Activated T-cell treated with anti-CD3 and anti-CD28 coated beads for 48 hours (primary cell): Measurements from ENCODE around the gene IMMP1L.

Experiments
- DNase-seq: peaks from one replicate; pipeline ENCODE4 v3.0.0-alpha.2; 2020; ENCODE audit warnings: low read depth

IMMP1L gene

GRCh38 chr11:31474083-31474482 is 35.3 kb downstream of the IMMP1L start:
- no peak for DNase-seq

- no peak for DNase-seq
These were observed 45.0 kb downstream of the IMMP1L start for GRCh38 chr11:31464436-31464835.

- no peak for DNase-seq
These were observed 54.2 kb downstream of the IMMP1L start for GRCh38 chr11:31455177-31455576.

DNA sequence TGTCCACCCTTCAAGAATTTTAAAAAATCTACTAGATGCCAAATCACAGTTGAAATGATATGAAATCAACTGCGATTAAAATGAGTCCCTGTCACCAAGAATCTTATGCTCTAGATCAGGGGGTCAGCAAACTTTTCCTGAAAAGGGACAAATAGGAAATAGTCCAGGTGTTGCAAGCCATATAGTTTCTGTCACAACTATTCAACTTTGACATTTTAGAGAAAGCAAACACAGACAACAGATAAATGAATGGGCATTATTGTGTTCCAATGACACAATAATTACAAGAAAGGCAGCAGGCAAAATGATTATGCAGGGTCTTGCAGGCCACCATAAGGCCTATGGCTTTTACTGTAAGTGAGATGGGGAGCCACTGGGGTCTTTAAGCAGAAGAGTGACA is 58.6 kb downstream of the IMMP1L start:
- no peak for DNase-seq

DNA sequence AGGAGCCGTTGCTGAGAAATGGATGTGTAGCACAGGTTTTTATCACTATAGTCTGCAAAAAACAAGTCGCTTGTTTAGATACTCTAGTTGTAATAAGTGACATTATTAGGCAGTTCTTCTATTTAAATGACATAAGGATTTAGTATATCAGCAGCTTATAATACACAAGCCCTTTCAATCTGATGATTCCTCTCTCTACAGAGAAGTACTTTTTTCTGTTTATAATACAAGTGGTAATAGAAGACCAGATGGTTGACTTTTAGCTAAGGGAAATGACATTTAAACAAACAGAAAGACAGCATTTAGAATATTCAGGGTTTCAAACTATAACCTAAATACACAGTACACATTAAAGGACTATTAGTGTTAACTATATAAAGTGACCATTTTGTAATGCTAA is 60.4 kb downstream of the IMMP1L start:
- no peak for DNase-seq

DNA sequence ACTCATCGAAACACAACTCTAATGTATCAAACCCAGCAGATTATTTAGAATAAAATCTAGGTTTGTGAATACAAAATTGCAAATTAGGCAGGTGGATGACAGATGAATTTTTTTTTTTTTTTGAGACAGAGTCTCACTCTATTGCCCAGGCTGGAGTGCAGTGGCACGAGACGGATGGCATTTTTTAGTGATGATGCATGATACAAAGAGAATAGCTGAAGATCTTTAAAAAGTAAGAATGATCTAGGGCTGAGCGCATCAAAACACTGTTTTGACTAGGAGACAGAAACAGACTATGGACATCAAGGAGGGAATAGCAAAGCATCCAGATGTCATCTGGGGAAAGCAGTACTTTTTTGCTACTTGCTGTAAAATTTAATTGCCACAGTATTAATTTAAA is 63.8 kb downstream of the IMMP1L start:
- no peak for DNase-seq

DNA sequence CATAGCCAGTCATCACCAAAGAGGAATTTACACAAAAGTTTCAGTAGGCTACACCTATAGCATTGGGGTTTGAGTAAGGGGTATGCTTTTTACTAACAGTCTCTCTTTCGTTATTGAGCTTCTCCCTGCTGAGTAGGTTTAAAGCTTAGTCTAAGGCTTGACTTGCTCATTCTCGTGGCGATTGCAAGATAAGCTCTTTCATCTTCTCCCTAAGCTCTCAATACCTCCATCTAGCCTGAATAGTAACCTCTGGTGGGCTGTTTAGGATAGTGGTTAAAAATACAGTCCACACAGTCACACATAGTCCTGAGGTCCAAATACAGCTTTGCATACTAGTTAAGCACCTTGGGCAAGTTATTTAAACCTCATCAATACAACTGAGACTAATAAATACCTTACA is 65.6 kb downstream of the IMMP1L start:
- no peak for DNase-seq

- no peak for DNase-seq
These were observed 67.3 kb downstream of the IMMP1L start for GRCh38 chr11:31442086-31442485.

- DNase-seq, result no peak
These were observed 68.1 kb downstream of the IMMP1L start for GRCh38 chr11:31441296-31441695.

GRCh38 chr11:31437742-31438435 is 71.5 kb downstream of the IMMP1L start:
- DNase-seq, result no peak

GRCh38 chr11:31433851-31434250 is 75.6 kb downstream of the IMMP1L start:
- DNase-seq, result no peak

- DNase-seq, result no peak
These were observed 84.8 kb downstream of the IMMP1L start for GRCh38 chr11:31424652-31425051.

DNA sequence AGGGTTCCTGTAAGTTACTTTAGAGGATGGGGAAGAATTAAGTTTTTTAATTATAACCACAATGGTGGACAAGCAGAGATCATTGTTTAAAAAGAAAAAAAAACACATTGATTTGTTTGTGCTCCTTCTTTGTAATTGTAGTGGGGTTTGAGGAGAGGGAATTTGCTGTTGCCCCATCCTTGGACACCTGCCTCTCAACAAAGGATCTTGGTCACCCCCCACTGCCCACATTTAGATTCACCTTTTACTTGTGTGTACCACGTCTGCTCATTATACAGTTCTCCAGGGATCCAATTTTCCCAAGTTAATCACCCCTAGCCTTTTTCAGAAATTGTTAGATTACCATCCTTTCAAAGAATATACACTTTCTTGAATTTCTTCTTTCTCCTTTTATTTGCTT is 86.7 kb downstream of the IMMP1L start:
- no peak for DNase-seq

GRCh38 chr11:31421820-31422219 is 87.6 kb downstream of the IMMP1L start:
- DNase-seq, result no peak

- no peak for DNase-seq
These were observed 89.8 kb downstream of the IMMP1L start for GRCh38 chr11:31419669-31420068.

GRCh38 chr11:31419138-31419537 is 90.3 kb downstream of the IMMP1L start:
- DNase-seq, result no peak

DNA sequence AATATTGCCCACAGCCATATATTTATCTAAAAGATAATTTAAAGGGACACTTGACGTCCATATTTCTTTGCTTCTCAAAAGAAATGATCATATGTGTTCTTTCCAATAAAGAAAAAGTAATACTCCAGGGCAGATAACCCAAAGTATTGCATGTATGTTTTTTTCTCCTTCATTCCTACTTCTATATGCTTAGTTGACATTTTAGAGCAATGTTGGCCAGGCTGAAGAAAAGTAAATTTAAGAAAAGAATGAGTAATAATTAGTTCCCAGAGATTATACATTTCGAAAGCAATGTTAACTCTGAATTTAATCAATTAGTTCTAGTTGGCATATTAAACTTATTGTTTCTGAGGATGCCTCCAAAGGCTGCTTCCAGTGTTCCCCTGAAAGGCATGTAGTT is 91.6 kb downstream of the IMMP1L start:
- DNase-seq, result no peak

DNA sequence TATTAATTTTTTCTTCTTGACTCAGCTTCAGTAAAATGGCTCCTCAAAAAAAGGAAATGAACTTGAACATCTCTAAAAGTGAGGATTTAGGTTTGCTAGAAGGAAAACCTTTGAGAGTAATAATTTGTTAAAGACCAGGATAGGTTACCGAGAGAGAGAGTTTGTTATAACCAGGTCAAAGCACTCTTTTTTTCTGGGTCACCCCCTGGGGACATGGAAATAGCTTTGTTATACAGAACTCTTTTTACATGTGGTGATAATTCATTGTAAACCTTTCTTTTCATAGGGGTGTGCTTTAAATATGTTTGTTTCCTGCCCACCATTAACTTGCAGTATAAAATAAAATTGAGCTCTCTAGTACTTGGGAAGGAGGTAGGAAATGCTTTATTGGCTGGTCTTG is 92.1 kb downstream of the IMMP1L start:
- no peak for DNase-seq

GRCh38 chr11:31415435-31415834 is 94.0 kb downstream of the IMMP1L start:
- DNase-seq, result no peak

GRCh38 chr11:31414338-31414737 is 95.1 kb downstream of the IMMP1L start:
- no peak for DNase-seq

- no peak for DNase-seq
These were observed 96.5 kb downstream of the IMMP1L start for GRCh38 chr11:31412946-31413345.

DNA sequence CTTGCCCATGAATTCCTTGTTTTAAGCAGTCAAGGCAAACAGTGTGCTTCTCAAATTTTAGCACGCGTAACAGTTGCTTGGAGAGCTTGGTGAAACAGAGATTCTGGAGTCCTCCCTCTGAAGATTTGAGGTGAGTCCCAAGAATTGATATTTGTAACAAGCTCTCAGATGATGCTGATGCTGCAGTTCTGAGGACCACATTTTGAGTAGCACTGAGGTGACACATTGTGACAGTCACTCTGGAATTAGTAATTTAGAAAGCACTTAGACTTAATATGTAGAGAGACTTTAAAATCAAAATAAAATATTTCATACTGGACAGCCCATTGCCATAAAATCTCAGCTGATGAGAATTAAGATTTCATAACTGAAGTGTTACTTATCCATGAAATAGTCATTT is 101.2 kb downstream of the IMMP1L start:
- DNase-seq, result no peak

- DNase-seq, result no peak
These were observed 104.8 kb downstream of the IMMP1L start for GRCh38 chr11:31404614-31405013.

GRCh38 chr11:31397239-31397834 is 112.1 kb downstream of the IMMP1L start:
- DNase-seq, result no peak
